ENCODE data around the gene LMF1.

GRCh38 chr16:1014221-1014620 is 43.4 kb upstream of the LMF1 start:
- TF ChIP-seq CTCF (conservative IDR thresholded peaks at IDR 0.05; ENCODE audit: low read depth, low read length), result no peak
- no peak for TF ChIP-seq MAZ (IDR thresholded peaks at IDR 0.05; ENCODE audit: borderline replicate concordance, low read depth, low read length)
- TF ChIP-seq RCOR1 (IDR thresholded peaks at IDR 0.05; ENCODE audit: insufficient replicate concordance, low read length), result no peak
- TF ChIP-seq POLR2A (IDR thresholded peaks at IDR 0.05; ENCODE audit: low read depth, low read length), result no peak
- no peak for TF ChIP-seq ELK1 (IDR thresholded peaks at IDR 0.05; ENCODE audit: borderline replicate concordance, low read depth, low read length)
- no peak for TF ChIP-seq CHD1 (IDR thresholded peaks at IDR 0.05; ENCODE audit: low read depth, low read length)
- no peak for TF ChIP-seq SMC3 (IDR thresholded peaks at IDR 0.05; ENCODE audit: low read depth, low read length)
- no peak for TF ChIP-seq CEBPB (IDR thresholded peaks at IDR 0.05; ENCODE audit: low read depth, low read length)
- TF ChIP-seq RFX5 (IDR thresholded peaks at IDR 0.05; ENCODE audit: low read depth, low read length), result no peak
- no peak for TF ChIP-seq MAFK (IDR thresholded peaks at IDR 0.05; ENCODE audit: low read depth, low read length)
- TF ChIP-seq USF2 (IDR thresholded peaks at IDR 0.05; ENCODE audit: low read depth, low read length), result no peak
- TF ChIP-seq FOS (IDR thresholded peaks at IDR 0.05; ENCODE audit: low read depth, low read length), result no peak
- no peak for TF ChIP-seq RAD21 (IDR thresholded peaks at IDR 0.05; ENCODE audit: low read length)
- TF ChIP-seq NFE2L2 (IDR thresholded peaks at IDR 0.05; ENCODE audit: low read depth, low read length), result no peak
